IMR-90 (cell line): ENCODE data around the gene ABHD1. TPM values are rescaled to one million over a fixed set of nuclear protein-coding genes. Genes with fewer than 3 reads are reported as not detected.

Experiments
- ATAC-seq: fragments of 200-7000 bp; cut with Tn5 transposase; 2 replicates; pipeline ENCODE4 v1.9.1; 2020; ENCODE audit warnings: low read depth, mild to moderate bottlenecking, moderate library complexity
- BruUV-seq: library from RNA; stranded (reverse); fragments of 400-500 nt; replicated peaks from 2 replicates; lab custom pipeline; 2021; lab: Mats Ljungman, UMichigan
- CTCF ChIA-PET: fragments of 300-600 bp; formaldehyde crosslinking; extraction: SDS; loops from one replicate; lab custom pipeline; 2021; ENCODE audit warnings: antibody characterized with exemption; lab: Yijun Ruan, JAX
- POLR2A ChIA-PET: fragments of 300-600 bp; sonication (Branson Sonifier 250); formaldehyde crosslinking; loops from one replicate; lab custom pipeline; 2022; ENCODE audit warnings: antibody characterized with exemption; ENCODE audit not compliant: unreplicated experiment; lab: Charles Lee
- DNase-seq: peaks from one replicate; pipeline ENCODE4 v3.0.0; 2013
- H2AFZ ChIP-seq: replicated peaks from 2 replicates; pipeline ENCODE3; 2013; ENCODE audit warnings: low read length, mild to moderate bottlenecking; ENCODE audit not compliant: poor library complexity
- H2AK5ac ChIP-seq: 2 replicates; pipeline ENCODE4 v1.6.1; 2013; ENCODE audit warnings: low read depth, low read length, inconsistent platforms
- H2AK9ac ChIP-seq: replicated peaks from 2 replicates; pipeline ENCODE3; 2013; ENCODE audit warnings: mild to moderate bottlenecking, low read depth, low read length, moderate library complexity; ENCODE audit not compliant: poor library complexity
- H2BK120ac ChIP-seq: 2 replicates; pipeline ENCODE4 v1.6.1; 2013; ENCODE audit warnings: low read depth, low read length, inconsistent platforms
- H2BK15ac ChIP-seq: 3 replicates; pipeline ENCODE4 v1.6.1; 2013; ENCODE audit warnings: low read depth, low read length, inconsistent platforms
- H2BK20ac ChIP-seq: 2 replicates; pipeline ENCODE4 v1.6.1; 2013; ENCODE audit warnings: low read depth, mild to moderate bottlenecking, inconsistent platforms, low read length, moderate library complexity
- H2BK5ac ChIP-seq: 2 replicates; pipeline ENCODE4 v1.6.1; 2013; ENCODE audit warnings: mild to moderate bottlenecking, low read depth, low read length, inconsistent platforms; ENCODE audit not compliant: poor library complexity, severe bottlenecking
- H3K14ac ChIP-seq: replicated peaks from 2 replicates; pipeline ENCODE4 v1.6.1; 2013; ENCODE audit warnings: low read depth, low read length, inconsistent platforms
- H3K18ac ChIP-seq: 2 replicates; pipeline ENCODE4 v1.6.1; 2013; ENCODE audit warnings: low read depth, low read length, control low read depth
- H3K23ac ChIP-seq: 2 replicates; pipeline ENCODE4 v1.6.1; 2013; ENCODE audit warnings: low read depth, low read length, inconsistent platforms
- H3K27ac ChIP-seq: 2 replicates; pipeline ENCODE4 v1.5.1; 2013; ENCODE audit warnings: mild to moderate bottlenecking, control low read depth, low read length; ENCODE audit not compliant: insufficient read depth
- H3K27me3 ChIP-seq: 2 replicates; pipeline ENCODE4 v1.6.1; 2013; ENCODE audit warnings: low read length; ENCODE audit not compliant: control insufficient read depth, insufficient read depth
- H3K36me3 ChIP-seq: 2 replicates; pipeline ENCODE4 v1.6.1; 2013; ENCODE audit warnings: low read length, mixed read lengths; ENCODE audit not compliant: control insufficient read depth, insufficient read depth
- H3K4ac ChIP-seq: 2 replicates; pipeline ENCODE4 v1.6.1; 2013; ENCODE audit warnings: low read depth, low read length, inconsistent platforms
- H3K4me1 ChIP-seq: 2 replicates; pipeline ENCODE4 v1.6.1; 2013; ENCODE audit warnings: low read length, mixed read lengths; ENCODE audit not compliant: control insufficient read depth, insufficient read depth
- H3K4me2 ChIP-seq: 2 replicates; pipeline ENCODE4 v1.6.1; 2013; ENCODE audit warnings: low read depth, mild to moderate bottlenecking, control low read depth, low read length, moderate library complexity
- H3K4me3 ChIP-seq: 2 replicates; pipeline ENCODE4 v1.5.1; 2013; ENCODE audit warnings: low read depth, mild to moderate bottlenecking, control low read depth, low read length, moderate library complexity; ENCODE audit not compliant: insufficient read depth
- H3K56ac ChIP-seq: 2 replicates; pipeline ENCODE4 v1.6.1; 2013; ENCODE audit warnings: low read length, inconsistent platforms; ENCODE audit not compliant: insufficient read depth; ENCODE audit errors: extremely low read depth
- H3K79me1 ChIP-seq, 2 experiments: 2 replicates each; pipeline ENCODE4 v1.6.1; 2013; ENCODE audit warnings: low read length in 2 of 2, inconsistent platforms in 1 of 2, low read depth in 1 of 2
- H3K9ac ChIP-seq: 2 replicates; pipeline ENCODE4 v1.6.1; 2013; ENCODE audit warnings: low read depth, low read length, control low read depth
- H3K9me1 ChIP-seq: 2 replicates; pipeline ENCODE4 v1.6.1; 2013; ENCODE audit warnings: low read length, inconsistent platforms; ENCODE audit not compliant: insufficient read depth
- H3K9me3 ChIP-seq: 2 replicates; pipeline ENCODE4 v1.6.1; 2013; ENCODE audit warnings: low read length; ENCODE audit not compliant: control insufficient read depth, insufficient read depth
- H4K20me1 ChIP-seq: 2 replicates; pipeline ENCODE4 v1.6.1; 2013; ENCODE audit warnings: low read length, inconsistent platforms; ENCODE audit not compliant: insufficient read depth
- H4K5ac ChIP-seq: 2 replicates; pipeline ENCODE4 v1.6.1; 2013; ENCODE audit warnings: mild to moderate bottlenecking, low read depth, low read length, control low read depth
- H4K8ac ChIP-seq, 2 experiments: 2 replicates each; pipeline ENCODE4 v1.6.1; 2013; ENCODE audit warnings: low read depth in 2 of 2, low read length in 2 of 2, control low read depth in 1 of 2, inconsistent platforms in 1 of 2
- H4K91ac ChIP-seq: 2 replicates; pipeline ENCODE4 v1.6.1; 2013; ENCODE audit warnings: low read depth, low read length, inconsistent platforms; ENCODE audit not compliant: insufficient read depth
- NFE2L2 ChIP-seq: fragments of 150-350 bp; IDR thresholded peaks from 2 replicates; pipeline ENCODE4 v1.6.1; 2016; ENCODE audit warnings: low read depth, mild to moderate bottlenecking, low read length
- RAD21 ChIP-seq: IDR thresholded peaks from 2 replicates; pipeline ENCODE4 v1.6.1; 2012; ENCODE audit warnings: low read length, improper control_type of control experiment
- WGBS, 2 experiments: methylation state at CpG; one replicate each; pipeline versions ENCODE4 v1.1.5 to v1.1.7; 2013; ENCODE audit warnings: missing lambda C conversion rate in 2 of 2; ENCODE audit not compliant: insufficient read length in 1 of 2; ENCODE audit errors: extremely low coverage in 2 of 2; 5-methylcytosine and 5-hydroxymethylcytosine counted together
- dilution Hi-C: fragments of 300-500 bp; cut with HindIII; formaldehyde crosslinking; loops from one replicate; pipeline ENCODE4 v1.14.3; 2018; ENCODE audit warnings: low sequenced_read_pairs; ENCODE audit not compliant: unreplicated experiment
- in situ Hi-C: fragments of 300-500 bp; cut with MboI; formaldehyde crosslinking; loops from 3 replicates; pipeline ENCODE4 v1.14.3; 2019; ENCODE audit warnings: low sequenced_read_pairs, inconsistent platforms, mixed read lengths
- intact Hi-C: fragments of 100-400 bp; cut with micrococcal nuclease; formaldehyde crosslinking; loops from 2 replicates; pipeline ENCODE4 v1.10.0; 2022
- polyA plus RNA-seq, 3 experiments: library from polyadenylated mRNA; depleted of rRNA; stranded (reverse); fragments of >200 nt; gene quantifications; 2 replicates each; pipeline ENCODE4 v1.2.3, GENCODE V29; 2012; ENCODE audit warnings: low replicate concordance in 1 of 3
- total RNA-seq: library from RNA; depleted of rRNA; stranded (reverse); fragments of >200 nt; gene quantifications from 2 replicates; pipeline ENCODE4 v1.2.3, GENCODE V29; 2012
- TF ChIP-seq, protein P1 (sequence below): fragments of 150-350 bp; IDR thresholded peaks from 2 replicates; pipeline ENCODE4 v1.6.1; 2016; ENCODE audit warnings: low read depth, mild to moderate bottlenecking, low read length, moderate library complexity, borderline replicate concordance

ABHD1 gene
- total and polyA plus RNA-seq, 2 of the 4 experiments (the other 2 are of a cell fraction) = 0.24 TPM; not detected in 1

GRCh38 chr2:27085062-27085672, 38.4 kb upstream of the ABHD1 start:
- Histone ChIP-seq H3K27me3 (no peaks in the 10 kb centered on the region), H2BK20ac (no peak overlapping the region), H3K36me3 (peaks cover 28% of the 10 kb centered on the region; the same call in 1 of the 2 replicates), H3K4ac (peak overlapping the region; percentile 42), H3K4me1 (peaks cover 16% of the 10 kb centered on the region), H2AK5ac (peak overlapping the region; percentile 51), H3K9me1 (peaks cover 3% of the 10 kb centered on the region; the same call in 1 of the 2 replicates), H3K27ac (no peak overlapping the region), H3K56ac (no peak overlapping the region), H4K91ac (no peak overlapping the region), H2BK15ac (no peak overlapping the region), H3K14ac (no peak overlapping the region), H2BK5ac (no peak overlapping the region), H3K4me2 (no peak overlapping the region; the same call in 1 of the 2 replicates), H3K79me1 (peaks cover 2 to 36% of the 10 kb centered on the region in 2 experiments; a peak in 3 of 4 replicates), H3K9ac (no peak overlapping the region), H4K8ac (peak overlapping the region; percentile 45 to 55; a peak in 2 of 4 replicates), H4K5ac (no peak overlapping the region), H2AK9ac (peak overlapping the region; percentile 91), H2AFZ (peak overlapping the region; percentile 86), H4K20me1 (peaks cover 13% of the 10 kb centered on the region), H3K23ac (no peak overlapping the region), H3K18ac (no peak overlapping the region), H3K4me3 (no peak overlapping the region), H3K9me3 (no peaks in the 10 kb centered on the region), H2BK120ac (no peak overlapping the region)
- in situ Hi-C loops = no loop called here
- intact Hi-C loops = loop anchor here (5.0 kb wide), 1 partner anchor 238 kb away; the partner anchor contains the start of gene DPYSL5
- ChIA-PET CTCF (interaction anchor here (1.3 kb wide), 1 partner anchor 239 kb away, joined by 3 read pairs; no protein-coding TSS in a partner anchor), POLR2A (no interaction called here)
- WGBS, 2 experiments = 58% methylated on average over 2 of the region's 10 CpGs; no CpG with 5 or more reads in 1 of the 2 experiments
- ATAC-seq (no peak), DNase-seq (no peak)
- TF ChIP-seq NFE2L2 (no peak), RAD21 (no peak)
- TF ChIP-seq, protein P1, sequence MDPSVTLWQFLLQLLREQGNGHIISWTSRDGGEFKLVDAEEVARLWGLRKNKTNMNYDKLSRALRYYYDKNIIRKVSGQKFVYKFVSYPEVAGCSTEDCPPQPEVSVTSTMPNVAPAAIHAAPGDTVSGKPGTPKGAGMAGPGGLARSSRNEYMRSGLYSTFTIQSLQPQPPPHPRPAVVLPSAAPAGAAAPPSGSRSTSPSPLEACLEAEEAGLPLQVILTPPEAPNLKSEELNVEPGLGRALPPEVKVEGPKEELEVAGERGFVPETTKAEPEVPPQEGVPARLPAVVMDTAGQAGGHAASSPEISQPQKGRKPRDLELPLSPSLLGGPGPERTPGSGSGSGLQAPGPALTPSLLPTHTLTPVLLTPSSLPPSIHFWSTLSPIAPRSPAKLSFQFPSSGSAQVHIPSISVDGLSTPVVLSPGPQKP = no peak
- BruUV-seq = no TSS peak
- dilution Hi-C loops = no loop called here
